Neuronal stem cell (in vitro differentiated cells): ENCODE data around the gene TEX38.
"Not testable (repeated sequence)": the region's sequence is repeated elsewhere in the genome, so short reads cannot be mapped to it uniquely, and the experiment has no call there.

Source experiments
- DNase-seq: peaks from one replicate; pipeline ENCODE4 v3.0.0-alpha.2; 2013; ENCODE audit warnings: low spot score
- H2AFZ ChIP-seq: one replicate; pipeline ENCODE4 v1.6.1; 2013; ENCODE audit warnings: mild to moderate bottlenecking, low read length, inconsistent platforms
- H2AK5ac ChIP-seq: 2 replicates; pipeline ENCODE4 v1.6.1; 2013; ENCODE audit warnings: low read depth, mild to moderate bottlenecking, inconsistent platforms, low read length, moderate library complexity, mixed read lengths
- H2BK120ac ChIP-seq: 2 replicates; pipeline ENCODE4 v1.6.1; 2013; ENCODE audit warnings: low read depth, mild to moderate bottlenecking, inconsistent platforms, low read length, moderate library complexity, mixed read lengths
- H2BK12ac ChIP-seq: one replicate; pipeline ENCODE4 v1.6.1; 2013; ENCODE audit warnings: low read length, inconsistent platforms
- H2BK15ac ChIP-seq: 2 replicates; pipeline ENCODE4 v1.6.1; 2013; ENCODE audit warnings: mild to moderate bottlenecking, low read length, inconsistent platforms, mixed read lengths
- H2BK5ac ChIP-seq: one replicate; pipeline ENCODE4 v1.6.1; 2013; ENCODE audit warnings: inconsistent platforms, mild to moderate bottlenecking, low read length, moderate library complexity
- H3K14ac ChIP-seq: one replicate; pipeline ENCODE4 v1.6.1; 2013; ENCODE audit warnings: low read length, inconsistent platforms
- H3K18ac ChIP-seq: 2 replicates; pipeline ENCODE4 v1.6.1; 2013; ENCODE audit warnings: low read length, inconsistent platforms
- H3K23ac ChIP-seq: 2 replicates; pipeline ENCODE4 v1.6.1; 2013; ENCODE audit warnings: low read depth, mild to moderate bottlenecking, mixed read lengths, low read length, inconsistent platforms; ENCODE audit not compliant: poor library complexity
- H3K27ac ChIP-seq: replicated peaks from 3 replicates; pipeline ENCODE4 v1.5.1; 2013; ENCODE audit warnings: low read length, inconsistent platforms
- H3K27me3 ChIP-seq, 3 experiments: 2 replicates each; pipeline ENCODE4 v1.6.1; 2013; ENCODE audit warnings: low read length in 3 of 3, mild to moderate bottlenecking in 2 of 3, inconsistent platforms in 1 of 3, low read depth in 1 of 3, mixed read lengths in 1 of 3, moderate library complexity in 1 of 3; ENCODE audit not compliant: control insufficient read depth in 3 of 3, insufficient read depth in 3 of 3
- H3K36me3 ChIP-seq, 2 donors: replicated peaks in 1 of 2; 2 replicates each; pipeline ENCODE4 v1.6.1; 2013; ENCODE audit warnings: low read length in 2 of 2; ENCODE audit not compliant: control insufficient read depth in 2 of 2, insufficient read depth in 2 of 2
- H3K4ac ChIP-seq: 2 replicates; pipeline ENCODE4 v1.6.1; 2013; ENCODE audit warnings: inconsistent platforms, mild to moderate bottlenecking, low read length, moderate library complexity
- H3K4me1 ChIP-seq, 2 donors: 1 replicate in 1 of 2; 2 replicates in 1 of 2; pipeline ENCODE4 v1.6.1; 2013; ENCODE audit warnings: low read length in 2 of 2, low read depth in 1 of 2; ENCODE audit not compliant: control insufficient read depth in 2 of 2, insufficient read depth in 1 of 2
- H3K4me2 ChIP-seq: one replicate; pipeline ENCODE4 v1.6.1; 2013; ENCODE audit warnings: mild to moderate bottlenecking, low read length, inconsistent platforms; ENCODE audit not compliant: insufficient read depth, poor library complexity, severe bottlenecking
- H3K4me3 ChIP-seq, 2 donors: 2 replicates each; pipeline ENCODE4 v1.5.1; 2013; ENCODE audit warnings: low read length in 2 of 2, mild to moderate bottlenecking in 2 of 2, inconsistent platforms in 1 of 2, moderate library complexity in 1 of 2
- H3K79me1 ChIP-seq: one replicate; pipeline ENCODE4 v1.6.1; 2013; ENCODE audit warnings: low read depth, mild to moderate bottlenecking, inconsistent platforms, low read length, moderate library complexity
- H3K9ac ChIP-seq: one replicate; pipeline ENCODE4 v1.6.1; 2013; ENCODE audit warnings: mild to moderate bottlenecking, low read depth, low read length, inconsistent platforms; ENCODE audit not compliant: poor library complexity
- H3K9me3 ChIP-seq, 2 donors: replicated peaks in 1 of 2; 2 replicates each; pipeline versions ENCODE3 to v1.6.1; 2013; ENCODE audit warnings: low read length in 2 of 2, mild to moderate bottlenecking in 2 of 2, inconsistent platforms in 1 of 2, low read depth in 1 of 2, mixed read lengths in 1 of 2, moderate library complexity in 1 of 2; ENCODE audit not compliant: control insufficient read depth in 2 of 2, insufficient read depth in 1 of 2
- H4K8ac ChIP-seq: one replicate; pipeline ENCODE4 v1.6.1; 2013; ENCODE audit warnings: low read depth, mild to moderate bottlenecking, inconsistent platforms, low read length, moderate library complexity
- H4K91ac ChIP-seq: one replicate; pipeline ENCODE4 v1.6.1; 2013; ENCODE audit warnings: low read length, low read depth, mild to moderate bottlenecking, inconsistent platforms; ENCODE audit not compliant: poor library complexity
- WGBS, 2 donors: extraction: QIAGEN DNeasy Blood & Tissue Kit; methylation state at CpG; one replicate each; pipeline ENCODE4 v1.1.7; 2013; ENCODE audit warnings: missing lambda C conversion rate in 2 of 2, mixed read lengths in 1 of 2; ENCODE audit not compliant: insufficient read length in 2 of 2, insufficient replicate concordance in 1 of 2; ENCODE audit errors: extremely low coverage in 2 of 2; 5-methylcytosine and 5-hydroxymethylcytosine counted together

TEX38 gene

GRCh38 chr1:46654012-46654411, 17.6 kb upstream of the TEX38 start:
- no peaks in the 10 kb centered on the region for H3K4me1 ChIP-seq
- H3K9me3 ChIP-seq: peaks cover 7 to 12% of the 10 kb centered on the region in 2 donors
- no peak overlapping the region for H4K8ac ChIP-seq
- no peak overlapping the region for H3K14ac ChIP-seq
- H4K91ac ChIP-seq: no peak overlapping the region
- no peak overlapping the region for H3K9ac ChIP-seq
- no peaks in the 10 kb centered on the region for H3K27me3 ChIP-seq
- H3K18ac ChIP-seq: no peak overlapping the region
- no CpG with 5 or more reads among the region's 1 CpG for WGBS, 2 donors
- H2BK12ac ChIP-seq: no peak overlapping the region
- H3K36me3 ChIP-seq: peaks cover 18 to 81% of the 10 kb centered on the region in 2 donors
- no peak overlapping the region for H3K4me2 ChIP-seq
- no peak overlapping the region for H3K4me3 ChIP-seq
- H2BK15ac ChIP-seq: no peak overlapping the region
- H2AFZ ChIP-seq: no peak overlapping the region
- H2BK5ac ChIP-seq: no peak overlapping the region
- no peak overlapping the region for H3K23ac ChIP-seq
- H3K4ac ChIP-seq: no peak overlapping the region
- DNase-seq: no peak
- H2AK5ac ChIP-seq: no peak overlapping the region
- H3K27ac ChIP-seq: no peak overlapping the region
- no peak overlapping the region for H2BK120ac ChIP-seq
- H3K79me1 ChIP-seq: no peaks in the 10 kb centered on the region

DNA sequence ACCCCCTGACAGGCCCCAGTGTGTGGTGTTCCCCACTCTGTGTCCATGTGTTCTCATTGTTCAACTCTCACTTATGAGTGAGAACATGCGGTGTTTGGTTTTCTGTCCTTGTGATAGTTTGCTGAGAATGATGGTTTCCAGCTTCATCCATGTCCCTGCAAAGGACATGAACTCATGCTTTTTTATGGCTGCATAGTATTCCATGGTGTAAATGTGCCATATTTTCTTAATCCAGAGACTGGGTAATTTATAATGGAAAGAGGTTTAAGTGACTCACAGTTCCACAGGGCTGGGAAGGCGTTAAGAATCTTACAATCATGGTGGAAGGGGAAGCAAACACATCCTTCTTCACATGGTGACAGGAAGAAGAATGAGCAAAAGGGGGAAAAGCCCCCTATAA, 17.0 kb upstream of the TEX38 start:
- not testable (repeated sequence) for H3K79me1 ChIP-seq, H4K8ac ChIP-seq, H3K14ac ChIP-seq, H2BK120ac ChIP-seq, H2BK12ac ChIP-seq, H3K27me3 ChIP-seq, H3K4me3 ChIP-seq, H2AFZ ChIP-seq, H3K4me2 ChIP-seq, H4K91ac ChIP-seq, H3K9me3 ChIP-seq, H2AK5ac ChIP-seq, H3K9ac ChIP-seq, H3K4me1 ChIP-seq, DNase-seq, H2BK15ac ChIP-seq, H2BK5ac ChIP-seq, H3K23ac ChIP-seq, H3K4ac ChIP-seq, H3K18ac ChIP-seq, H3K27ac ChIP-seq
- peaks cover 15 to 80% of the 10 kb centered on the region in 2 donors for H3K36me3 ChIP-seq
- WGBS, 2 donors: no CpG with 5 or more reads among the region's 2 CpGs

GRCh38 chr1:46655848-46656247, 15.8 kb upstream of the TEX38 start:
- no peaks in the 10 kb centered on the region for H3K4me1 ChIP-seq
- no peak overlapping the region for H3K14ac ChIP-seq
- no peak for DNase-seq
- H4K91ac ChIP-seq: no peak overlapping the region
- no peak overlapping the region for H2BK15ac ChIP-seq
- no peak overlapping the region for H2BK5ac ChIP-seq
- no peak overlapping the region for H3K9ac ChIP-seq
- H3K36me3 ChIP-seq: peaks cover 11 to 76% of the 10 kb centered on the region in 2 donors
- H2BK120ac ChIP-seq: no peak overlapping the region
- no peak overlapping the region for H3K23ac ChIP-seq
- H3K9me3 ChIP-seq: no peaks in the 10 kb centered on the region
- no peak overlapping the region for H4K8ac ChIP-seq
- H3K4ac ChIP-seq: no peak overlapping the region
- H2AK5ac ChIP-seq: no peak overlapping the region
- H3K18ac ChIP-seq: no peak overlapping the region
- H3K27ac ChIP-seq: no peak overlapping the region
- no peaks in the 10 kb centered on the region for H3K27me3 ChIP-seq
- no peak overlapping the region for H2AFZ ChIP-seq
- H3K4me2 ChIP-seq: no peak overlapping the region
- no peaks in the 10 kb centered on the region for H3K79me1 ChIP-seq
- no peak overlapping the region for H3K4me3 ChIP-seq
- no peak overlapping the region for H2BK12ac ChIP-seq

DNA sequence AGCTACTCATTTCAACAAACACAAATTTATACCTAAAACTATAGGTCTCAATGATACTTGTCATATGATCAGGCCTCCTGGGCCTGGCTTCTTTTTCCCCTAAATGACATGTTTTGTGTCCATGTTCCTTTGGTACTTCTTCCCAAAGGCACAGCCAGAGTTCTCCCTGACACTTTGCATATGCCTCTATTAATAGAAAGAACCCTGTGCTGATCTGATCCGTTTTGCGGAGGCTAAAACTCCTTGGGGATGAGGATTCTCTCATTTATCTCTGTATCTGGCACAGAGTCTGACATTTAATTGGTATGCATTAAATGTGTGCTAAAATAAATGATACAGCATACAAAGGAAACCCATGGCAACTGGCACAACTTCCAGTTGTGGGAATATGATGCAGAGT, 15.0 kb upstream of the TEX38 start:
- Histone ChIP-seq H4K8ac (no peak overlapping the region), H3K14ac (no peak overlapping the region), H4K91ac (no peak overlapping the region), H3K27ac (no peak overlapping the region), H3K79me1 (no peaks in the 10 kb centered on the region), H2AK5ac (no peak overlapping the region), H3K9me3 (no peaks in the 10 kb centered on the region), H3K9ac (no peak overlapping the region), H3K4me3 (no peak overlapping the region), H3K4me1 (no peaks in the 10 kb centered on the region), H3K23ac (no peak overlapping the region), H3K36me3 (peaks cover 11 to 81% of the 10 kb centered on the region in 2 donors), H2AFZ (no peak overlapping the region), H2BK5ac (no peak overlapping the region), H3K4me2 (no peak overlapping the region), H3K4ac (no peak overlapping the region), H2BK12ac (no peak overlapping the region), H3K27me3 (no peaks in the 10 kb centered on the region), H2BK120ac (no peak overlapping the region), H2BK15ac (no peak overlapping the region), H3K18ac (no peak overlapping the region)
- no peak for DNase-seq
- no CpG with 5 or more reads among the region's 2 CpGs for WGBS, 2 donors
